ENCODE measurements around the gene LIFR.

DNA sequence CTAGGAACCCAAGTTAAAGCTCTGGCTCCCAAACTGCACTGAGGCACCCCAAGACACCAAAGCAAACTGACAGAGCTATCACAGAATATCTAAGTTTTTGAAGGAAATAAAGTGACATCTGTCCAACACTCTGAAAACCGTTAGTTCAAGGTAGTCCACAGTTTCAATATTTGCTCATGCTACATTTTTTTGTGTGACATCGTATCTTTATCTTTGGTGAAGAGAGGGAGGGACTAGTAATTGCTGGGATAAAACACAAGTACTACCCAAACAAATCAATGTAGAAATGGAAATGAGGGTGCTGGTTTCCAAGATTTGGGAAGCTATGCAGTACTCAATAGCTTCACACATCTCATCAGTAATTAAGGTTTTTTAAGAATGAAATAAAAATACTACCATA is 20.6 kb downstream of the LIFR start:
- no peak for TF ChIP-seq EZH2 (IDR thresholded peaks at IDR 0.05; ENCODE audit: low read depth)
- TF ChIP-seq, protein P1, sequence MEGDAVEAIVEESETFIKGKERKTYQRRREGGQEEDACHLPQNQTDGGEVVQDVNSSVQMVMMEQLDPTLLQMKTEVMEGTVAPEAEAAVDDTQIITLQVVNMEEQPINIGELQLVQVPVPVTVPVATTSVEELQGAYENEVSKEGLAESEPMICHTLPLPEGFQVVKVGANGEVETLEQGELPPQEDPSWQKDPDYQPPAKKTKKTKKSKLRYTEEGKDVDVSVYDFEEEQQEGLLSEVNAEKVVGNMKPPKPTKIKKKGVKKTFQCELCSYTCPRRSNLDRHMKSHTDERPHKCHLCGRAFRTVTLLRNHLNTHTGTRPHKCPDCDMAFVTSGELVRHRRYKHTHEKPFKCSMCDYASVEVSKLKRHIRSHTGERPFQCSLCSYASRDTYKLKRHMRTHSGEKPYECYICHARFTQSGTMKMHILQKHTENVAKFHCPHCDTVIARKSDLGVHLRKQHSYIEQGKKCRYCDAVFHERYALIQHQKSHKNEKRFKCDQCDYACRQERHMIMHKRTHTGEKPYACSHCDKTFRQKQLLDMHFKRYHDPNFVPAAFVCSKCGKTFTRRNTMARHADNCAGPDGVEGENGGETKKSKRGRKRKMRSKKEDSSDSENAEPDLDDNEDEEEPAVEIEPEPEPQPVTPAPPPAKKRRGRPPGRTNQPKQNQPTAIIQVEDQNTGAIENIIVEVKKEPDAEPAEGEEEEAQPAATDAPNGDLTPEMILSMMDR (conservative IDR thresholded peaks at IDR 0.05) = no peak

Data from PC-9 (cell line).